HUES64 (cell line): Measurements from ENCODE around the gene SPTLC3.

ENCODE experiments used
- H3K27ac ChIP-seq: 2 replicates; pipeline ENCODE4 v1.7.0; 2013; ENCODE audit warnings: low read depth, low read length, inconsistent platforms
- H3K27me3 ChIP-seq: 2 replicates; pipeline ENCODE4 v1.6.1; 2013; ENCODE audit warnings: mild to moderate bottlenecking, low read length; ENCODE audit not compliant: insufficient read depth
- H3K36me3 ChIP-seq: 2 replicates; pipeline ENCODE4 v1.6.1; 2013; ENCODE audit warnings: mild to moderate bottlenecking, low read length; ENCODE audit not compliant: insufficient read depth
- H3K4me1 ChIP-seq: 2 replicates; pipeline ENCODE4 v1.6.1; 2013; ENCODE audit warnings: mild to moderate bottlenecking, low read length, moderate library complexity; ENCODE audit not compliant: insufficient read depth
- H3K4me3 ChIP-seq: 2 replicates; pipeline ENCODE4 v1.5.1; 2013; ENCODE audit warnings: mild to moderate bottlenecking, low read length, moderate library complexity
- H3K9ac ChIP-seq: 2 replicates; pipeline ENCODE4 v1.6.1; 2013; ENCODE audit warnings: mild to moderate bottlenecking, low read depth, low read length
- H3K9me3 ChIP-seq: 2 replicates; pipeline ENCODE4 v1.6.1; 2013; ENCODE audit warnings: low read depth, low read length; ENCODE audit not compliant: insufficient read depth
- WGBS: fragments of 150-250, 120-280 bp; methylation state at CpG from one replicate; pipeline ENCODE4 v1.1.7; 2013; ENCODE audit warnings: missing lambda C conversion rate; 5-methylcytosine and 5-hydroxymethylcytosine counted together

SPTLC3 gene

DNA sequence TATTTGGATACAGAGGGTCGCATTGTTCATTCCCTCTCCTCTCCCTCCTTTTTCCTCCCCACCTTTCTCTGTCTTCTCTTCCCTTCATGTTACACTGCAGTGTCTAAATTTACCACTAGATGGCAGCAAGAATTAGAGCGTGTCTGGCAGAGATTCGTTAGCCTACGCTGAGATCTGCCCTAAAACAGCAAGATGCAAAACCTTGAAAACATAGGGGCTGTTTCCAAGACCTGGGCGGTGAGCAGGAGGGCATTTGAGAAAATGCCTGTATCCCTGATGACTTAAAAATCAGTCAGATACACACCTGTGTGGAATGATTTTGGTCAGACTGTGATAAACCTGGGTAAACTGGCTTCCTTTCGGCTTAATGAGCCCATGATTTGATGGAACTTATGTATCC is 110.8 kb downstream of the SPTLC3 start:
- no peaks in the 10 kb centered on the region for H3K4me1 ChIP-seq
- no peak overlapping the region for H3K4me3 ChIP-seq
- H3K36me3 ChIP-seq: no peaks in the 10 kb centered on the region
- no peaks in the 10 kb centered on the region for H3K27me3 ChIP-seq
- H3K27ac ChIP-seq: no peak overlapping the region
- no peaks in the 10 kb centered on the region for H3K9me3 ChIP-seq
- WGBS: 24% methylated on average over 6 of the region's 6 CpGs
- no peak overlapping the region for H3K9ac ChIP-seq

DNA sequence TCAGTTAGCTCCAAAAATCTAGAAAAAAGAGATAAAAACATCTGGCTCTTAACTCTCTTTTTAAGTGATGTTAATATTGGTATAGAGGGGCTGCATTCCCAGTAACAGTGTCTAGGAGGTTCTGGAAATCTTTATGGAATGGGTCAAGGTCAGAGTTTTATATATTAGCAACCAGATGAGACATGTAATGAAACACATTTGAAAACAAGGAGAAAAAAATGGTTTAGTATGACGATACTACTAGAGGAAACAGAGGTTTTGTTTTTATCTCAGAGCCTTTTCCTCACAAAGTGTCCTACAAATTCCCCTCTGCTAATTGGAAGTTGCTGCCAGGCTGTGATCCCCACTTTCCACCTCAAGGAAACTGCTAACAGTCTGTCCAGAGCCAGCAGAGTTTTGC is 111.7 kb downstream of the SPTLC3 start:
- no peaks in the 10 kb centered on the region for H3K4me1 ChIP-seq
- H3K4me3 ChIP-seq: no peak overlapping the region
- H3K9me3 ChIP-seq: no peaks in the 10 kb centered on the region
- WGBS: 100% methylated on average over 1 of the region's 1 CpG
- no peaks in the 10 kb centered on the region for H3K36me3 ChIP-seq
- H3K9ac ChIP-seq: no peak overlapping the region
- H3K27ac ChIP-seq: no peak overlapping the region
- no peaks in the 10 kb centered on the region for H3K27me3 ChIP-seq

GRCh38 chr20:13121840-13122515 is 113.2 kb downstream of the SPTLC3 start:
- Histone ChIP-seq H3K27me3 (no peaks in the 10 kb centered on the region), H3K27ac (no peak overlapping the region), H3K4me3 (no peak overlapping the region), H3K9me3 (no peaks in the 10 kb centered on the region), H3K4me1 (no peaks in the 10 kb centered on the region), H3K36me3 (no peaks in the 10 kb centered on the region), H3K9ac (no peak overlapping the region)
- 91% methylated on average over 4 of the region's 5 CpGs for WGBS

DNA sequence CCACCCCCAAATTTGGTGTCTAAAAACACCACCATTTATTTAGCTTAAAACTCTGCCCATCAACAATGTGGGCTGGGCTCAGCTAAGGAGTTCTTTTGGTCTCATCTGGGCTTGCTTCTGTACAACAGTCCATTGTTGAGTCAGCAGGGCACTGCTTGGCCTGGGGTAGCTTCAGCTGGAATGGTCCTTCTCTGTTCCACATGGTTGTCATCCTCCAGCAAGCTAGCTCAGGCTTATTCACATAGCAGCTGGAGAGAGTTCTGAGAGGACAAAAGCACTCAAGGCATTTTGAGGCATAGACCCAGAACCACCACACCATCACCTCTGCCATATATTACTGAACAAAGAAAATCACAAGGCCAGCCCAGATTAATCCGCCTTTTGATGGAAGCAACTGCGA is 116.7 kb downstream of the SPTLC3 start:
- 96% methylated on average over 2 of the region's 2 CpGs for WGBS
- Histone ChIP-seq H3K9ac (no peak overlapping the region), H3K9me3 (peaks cover 7% of the 10 kb centered on the region; the same call in 1 of the 2 replicates), H3K4me1 (no peaks in the 10 kb centered on the region), H3K4me3 (no peak overlapping the region), H3K27me3 (no peaks in the 10 kb centered on the region), H3K27ac (no peak overlapping the region), H3K36me3 (no peaks in the 10 kb centered on the region)

DNA sequence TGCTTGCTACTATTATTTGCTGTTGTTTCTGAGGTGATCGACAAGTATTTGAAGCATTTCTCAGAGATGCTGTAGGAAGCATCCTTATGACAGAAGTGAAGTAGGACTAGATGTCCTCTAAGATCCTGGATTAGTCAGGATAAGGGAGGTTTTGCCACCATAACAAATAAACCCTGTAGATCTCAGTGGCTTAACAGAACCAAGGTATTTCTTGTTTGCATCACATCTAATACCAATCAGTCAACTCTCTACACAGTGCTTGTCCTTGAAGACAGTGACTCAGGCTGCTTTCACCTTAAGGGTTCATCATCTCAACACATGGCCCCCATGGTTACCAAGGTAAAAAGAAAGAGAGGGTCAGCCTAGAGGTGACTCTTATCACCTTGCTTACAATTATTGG is 119.4 kb downstream of the SPTLC3 start:
- Histone ChIP-seq H3K27me3 (no peaks in the 10 kb centered on the region), H3K4me1 (no peaks in the 10 kb centered on the region), H3K4me3 (no peak overlapping the region), H3K9ac (no peak overlapping the region), H3K27ac (no peak overlapping the region), H3K9me3 (peaks cover 7% of the 10 kb centered on the region; the same call in 1 of the 2 replicates), H3K36me3 (no peaks in the 10 kb centered on the region)
- 98% methylated on average over 1 of the region's 1 CpG for WGBS

DNA sequence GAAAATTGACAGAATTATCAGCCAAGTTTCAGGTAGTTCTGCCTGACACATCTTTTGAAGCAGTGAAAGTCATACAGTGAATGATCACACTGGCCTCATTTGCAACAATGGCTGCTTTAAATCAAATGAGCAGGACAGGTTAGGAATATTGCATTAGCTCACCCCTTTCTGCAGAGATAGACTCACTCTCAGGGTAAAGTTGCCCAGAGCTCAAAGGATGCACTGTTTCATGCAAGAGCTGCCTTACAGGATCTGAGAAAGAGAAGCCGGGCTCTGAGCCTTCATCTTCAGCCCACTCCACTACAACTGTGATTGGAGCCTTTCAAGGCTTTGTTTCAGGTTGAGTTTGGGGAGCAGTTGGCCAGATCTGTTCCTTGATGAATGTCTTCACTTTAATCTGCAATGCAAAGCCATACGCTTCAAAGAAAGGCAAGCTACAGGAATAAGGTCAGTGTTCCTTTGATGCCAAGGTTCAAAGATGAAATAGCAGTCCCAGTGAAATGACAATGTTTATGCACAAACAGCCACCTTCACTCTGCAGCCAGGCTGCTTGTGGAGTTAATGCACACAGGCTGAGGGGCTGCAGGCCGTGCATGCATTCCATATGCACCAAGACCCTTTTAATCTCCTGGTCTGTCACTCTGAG is 121.4 kb downstream of the SPTLC3 start:
- Histone ChIP-seq H3K36me3 (no peaks in the 10 kb centered on the region), H3K27ac (no peak overlapping the region), H3K9ac (no peak overlapping the region), H3K9me3 (peaks cover 7% of the 10 kb centered on the region; the same call in 1 of the 2 replicates), H3K27me3 (no peaks in the 10 kb centered on the region), H3K4me3 (no peak overlapping the region), H3K4me1 (no peaks in the 10 kb centered on the region)
- 89% methylated on average over 3 of the region's 3 CpGs for WGBS

DNA sequence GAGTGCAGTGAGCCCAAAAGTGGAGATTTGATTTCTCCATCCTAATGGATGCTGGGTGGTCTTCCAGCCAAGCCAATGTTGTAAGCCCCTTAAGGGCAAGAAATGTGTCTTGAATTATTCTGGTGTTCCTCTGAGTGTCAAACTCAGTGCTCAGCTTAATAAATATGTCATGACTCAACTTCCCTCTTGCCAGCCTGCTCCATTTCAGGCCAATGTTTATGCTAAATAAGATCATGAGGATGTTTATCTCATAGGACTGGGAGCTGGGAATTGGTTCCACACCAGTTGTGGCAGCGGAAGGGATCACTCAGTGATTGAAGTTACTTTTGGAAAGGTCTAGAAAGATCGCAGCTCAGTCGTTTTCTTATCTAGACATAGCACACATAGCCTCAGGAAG is 121.9 kb downstream of the SPTLC3 start:
- no peaks in the 10 kb centered on the region for H3K36me3 ChIP-seq
- no peak overlapping the region for H3K9ac ChIP-seq
- H3K9me3 ChIP-seq: peaks cover 7% of the 10 kb centered on the region; the same call in 1 of the 2 replicates
- WGBS: 88% methylated on average over 3 of the region's 3 CpGs
- H3K27ac ChIP-seq: no peak overlapping the region
- no peaks in the 10 kb centered on the region for H3K27me3 ChIP-seq
- H3K4me3 ChIP-seq: no peak overlapping the region
- H3K4me1 ChIP-seq: no peaks in the 10 kb centered on the region

DNA sequence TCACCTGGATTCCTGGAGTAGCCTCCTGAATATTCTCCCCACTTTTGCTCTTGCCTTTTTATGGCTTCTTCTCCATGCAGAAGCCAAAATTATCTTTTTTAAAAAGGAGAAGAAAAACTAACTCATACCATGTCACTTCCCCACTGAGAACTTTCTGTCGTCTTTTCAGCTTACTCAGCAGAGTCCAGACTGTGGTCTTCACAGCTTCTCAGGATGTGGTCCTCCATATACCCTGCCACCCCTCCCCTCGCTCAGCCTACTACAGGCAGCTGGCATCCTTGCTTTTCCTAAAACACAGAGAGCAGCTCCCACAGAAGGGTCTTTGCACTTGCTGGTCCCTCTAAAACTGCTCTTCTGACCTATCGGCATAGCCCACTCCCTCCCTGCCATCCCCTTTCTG is 122.9 kb downstream of the SPTLC3 start:
- Histone ChIP-seq H3K27ac (no peak overlapping the region), H3K36me3 (no peaks in the 10 kb centered on the region), H3K4me1 (no peaks in the 10 kb centered on the region), H3K9me3 (peaks cover 7% of the 10 kb centered on the region; the same call in 1 of the 2 replicates), H3K4me3 (no peak overlapping the region), H3K9ac (no peak overlapping the region), H3K27me3 (no peaks in the 10 kb centered on the region)
- WGBS: 86% methylated on average over 3 of the region's 3 CpGs

- Histone ChIP-seq H3K9me3 (no peaks in the 10 kb centered on the region), H3K4me1 (no peaks in the 10 kb centered on the region), H3K4me3 (no peak overlapping the region), H3K9ac (no peak overlapping the region), H3K36me3 (no peaks in the 10 kb centered on the region), H3K27ac (no peak overlapping the region), H3K27me3 (no peaks in the 10 kb centered on the region)
- WGBS: 98% methylated on average over 4 of the region's 4 CpGs
Measured at GRCh38 chr20:13139459-13140150, 130.8 kb downstream of the SPTLC3 start.

DNA sequence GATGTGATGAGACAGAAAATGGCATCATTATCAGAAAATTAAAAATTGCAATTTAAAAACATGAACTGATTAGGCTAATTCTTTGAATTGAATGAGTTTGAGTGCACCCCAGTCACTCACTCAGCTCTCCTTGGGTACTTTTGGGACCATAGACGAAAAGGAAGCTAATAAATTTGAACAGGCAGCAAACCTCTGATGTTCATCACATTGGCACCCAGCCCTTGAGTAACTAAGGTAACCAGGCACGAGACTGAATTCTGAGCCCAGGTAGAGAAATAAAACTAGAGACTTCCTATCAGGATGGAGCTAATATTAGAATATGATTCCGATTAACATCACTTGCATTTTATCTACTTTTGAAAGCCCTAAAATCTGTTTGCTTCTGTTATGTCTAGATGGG is 131.4 kb downstream of the SPTLC3 start:
- no peaks in the 10 kb centered on the region for H3K27me3 ChIP-seq
- no peaks in the 10 kb centered on the region for H3K4me1 ChIP-seq
- WGBS: 93% methylated on average over 2 of the region's 3 CpGs
- no peak overlapping the region for H3K27ac ChIP-seq
- H3K9ac ChIP-seq: no peak overlapping the region
- H3K9me3 ChIP-seq: no peaks in the 10 kb centered on the region
- no peaks in the 10 kb centered on the region for H3K36me3 ChIP-seq
- no peak overlapping the region for H3K4me3 ChIP-seq

DNA sequence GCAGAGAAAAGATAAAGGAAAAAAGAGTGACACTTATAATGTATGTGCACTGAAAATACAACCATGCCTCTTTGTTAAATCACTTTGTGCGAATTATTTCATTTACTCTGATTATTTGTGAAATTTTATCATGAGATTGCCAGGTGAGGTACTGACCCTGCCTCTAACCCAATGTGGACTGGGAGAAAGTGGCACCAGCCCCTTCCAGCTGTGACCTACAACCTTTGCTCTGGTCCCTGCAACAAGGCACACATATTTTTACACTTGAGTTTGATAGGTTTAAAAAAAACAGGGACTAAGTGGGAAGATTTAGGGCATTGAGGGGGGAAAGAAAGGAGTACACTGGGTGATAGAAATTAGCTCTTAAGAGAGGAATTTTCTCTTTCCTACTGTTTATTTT is 132.0 kb downstream of the SPTLC3 start:
- no peaks in the 10 kb centered on the region for H3K4me1 ChIP-seq
- no peaks in the 10 kb centered on the region for H3K27me3 ChIP-seq
- H3K36me3 ChIP-seq: no peaks in the 10 kb centered on the region
- H3K9me3 ChIP-seq: no peaks in the 10 kb centered on the region
- no peak overlapping the region for H3K27ac ChIP-seq
- 89% methylated on average over 1 of the region's 1 CpG for WGBS
- no peak overlapping the region for H3K4me3 ChIP-seq
- H3K9ac ChIP-seq: no peak overlapping the region
